NT2/D1 (cell line): Measurements from ENCODE around the gene ZPLD1.

Experiments used
- DNase-seq: peaks from one replicate; pipeline ENCODE4 v3.0.0-alpha.2; 2011; ENCODE audit warnings: low read depth, low spot score
- H3K27me3 ChIP-seq: 2 replicates; pipeline ENCODE4 v1.6.0; 2011; ENCODE audit warnings: mild to moderate bottlenecking; ENCODE audit not compliant: insufficient read length, insufficient read depth
- H3K36me3 ChIP-seq: 2 replicates; pipeline ENCODE4 v1.6.1; 2011; ENCODE audit warnings: mild to moderate bottlenecking, low read length, mixed read lengths; ENCODE audit not compliant: insufficient read depth, insufficient read length
- H3K4me1 ChIP-seq: 2 replicates; pipeline ENCODE4 v1.5.1; 2011; ENCODE audit not compliant: insufficient read depth, insufficient read length
- H3K4me3 ChIP-seq: 2 replicates; pipeline ENCODE4 v1.5.1; 2011; ENCODE audit warnings: low read depth; ENCODE audit not compliant: insufficient read length
- H3K9ac ChIP-seq: 2 replicates; pipeline ENCODE4 v1.6.0; 2011; ENCODE audit warnings: low read depth; ENCODE audit not compliant: insufficient read length
- H3K9me3 ChIP-seq: 2 replicates; pipeline ENCODE4 v1.5.1; 2011; ENCODE audit warnings: mild to moderate bottlenecking, low read length; ENCODE audit not compliant: insufficient read depth
- SUZ12 ChIP-seq: IDR thresholded peaks from 2 replicates; pipeline ENCODE4 v1.6.1; 2011; ENCODE audit not compliant: insufficient read length, insufficient read depth; ENCODE audit errors: extremely low read depth
- YY1 ChIP-seq: IDR thresholded peaks from 2 replicates; pipeline ENCODE4 v1.6.1; 2011; ENCODE audit not compliant: insufficient read length, insufficient read depth
- ZNF274 ChIP-seq: IDR thresholded peaks from 2 replicates; pipeline ENCODE4 v1.6.1; 2011; ENCODE audit warnings: mild to moderate bottlenecking, low read depth, low read length

ZPLD1 gene

DNA sequence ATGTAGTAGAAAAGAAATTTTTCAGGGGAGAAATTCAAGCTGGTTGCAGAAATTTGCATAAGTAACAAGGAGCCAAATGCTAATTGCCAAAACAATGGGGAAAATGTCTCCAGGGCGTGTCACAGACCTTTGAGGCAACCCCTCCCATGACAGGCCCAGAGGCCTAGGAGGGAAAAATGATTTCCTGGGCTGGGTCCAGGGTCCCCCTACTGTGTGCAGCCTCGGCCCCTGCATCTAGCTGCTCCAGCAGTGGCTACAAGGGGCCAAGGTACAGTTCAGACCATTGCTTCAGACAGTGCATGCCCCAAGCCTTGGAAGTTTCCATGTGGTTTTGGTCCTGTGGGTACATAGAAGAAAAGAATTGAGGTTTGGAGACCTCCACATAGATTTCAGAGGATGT is 70.7 kb downstream of the ZPLD1 start:
- Histone ChIP-seq H3K4me3 (no peak overlapping the region), H3K4me1 (no peaks in the 10 kb centered on the region), H3K36me3 (no peaks in the 10 kb centered on the region), H3K9ac (no peak overlapping the region), H3K27me3 (no peaks in the 10 kb centered on the region), H3K9me3 (peaks cover 24% of the 10 kb centered on the region; the same call in 1 of the 2 replicates)
- DNase-seq, result no peak
- no peak for TF ChIP-seq SUZ12
- TF ChIP-seq YY1, result no peak
- no peak for TF ChIP-seq ZNF274

- no peak overlapping the region for H3K4me3 ChIP-seq
- H3K27me3 ChIP-seq, result no peaks in the 10 kb centered on the region
- H3K9me3 ChIP-seq, result peaks cover 13% of the 10 kb centered on the region
- no peak for DNase-seq
- no peaks in the 10 kb centered on the region for H3K4me1 ChIP-seq
- TF ChIP-seq YY1 (no peak), ZNF274 (no peak), SUZ12 (no peak)
- no peaks in the 10 kb centered on the region for H3K36me3 ChIP-seq
- H3K9ac ChIP-seq, result no peak overlapping the region
These were observed 75.8 kb downstream of the ZPLD1 start for GRCh38 chr3:102510663-102511062.

DNA sequence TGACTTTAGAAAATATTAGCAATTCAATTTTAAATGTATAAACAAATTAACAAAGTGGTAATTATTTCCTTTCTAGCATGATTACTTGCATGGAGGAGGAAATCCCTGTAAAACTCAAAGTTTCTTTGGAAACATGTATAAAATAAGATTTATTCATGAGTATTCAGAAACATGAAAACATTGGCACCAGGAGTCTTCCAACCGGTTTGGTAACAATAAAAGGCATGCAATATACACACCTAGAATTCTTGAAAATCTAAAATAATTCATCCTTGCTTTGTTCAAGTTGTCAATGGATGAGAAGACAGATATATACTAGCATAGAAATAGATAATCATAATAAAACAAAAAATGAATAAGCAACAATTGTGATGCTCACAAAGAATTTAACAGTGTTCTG is 76.4 kb downstream of the ZPLD1 start:
- H3K36me3 ChIP-seq, result no peaks in the 10 kb centered on the region
- H3K4me3 ChIP-seq, result no peak overlapping the region
- no peak overlapping the region for H3K9ac ChIP-seq
- DNase-seq, result no peak
- TF ChIP-seq SUZ12 (no peak), ZNF274 (no peak), YY1 (no peak)
- no peaks in the 10 kb centered on the region for H3K4me1 ChIP-seq
- H3K27me3 ChIP-seq, result no peaks in the 10 kb centered on the region
- H3K9me3 ChIP-seq, result peaks cover 8% of the 10 kb centered on the region

DNA sequence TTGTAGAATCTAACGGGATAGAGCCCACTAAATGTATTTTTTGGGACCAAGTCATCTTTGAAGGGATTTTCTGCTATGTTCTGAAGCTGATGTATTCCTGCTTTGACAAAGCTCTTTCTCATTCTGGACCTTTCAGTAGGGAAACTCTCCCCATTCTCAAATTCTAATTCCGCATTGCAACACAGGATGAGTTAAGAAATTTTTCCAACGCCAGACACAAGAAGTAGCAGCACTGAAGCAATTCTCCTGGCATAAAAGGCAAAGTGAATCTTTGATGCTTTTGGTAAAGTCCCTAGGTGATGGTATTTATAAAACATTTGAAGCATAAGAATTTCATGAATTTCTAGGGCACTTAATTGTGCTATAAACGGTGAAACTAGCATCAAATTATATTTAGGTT is 76.8 kb downstream of the ZPLD1 start:
- H3K4me3 ChIP-seq, result no peak overlapping the region
- TF ChIP-seq SUZ12 (no peak), YY1 (no peak), ZNF274 (no peak)

DNA sequence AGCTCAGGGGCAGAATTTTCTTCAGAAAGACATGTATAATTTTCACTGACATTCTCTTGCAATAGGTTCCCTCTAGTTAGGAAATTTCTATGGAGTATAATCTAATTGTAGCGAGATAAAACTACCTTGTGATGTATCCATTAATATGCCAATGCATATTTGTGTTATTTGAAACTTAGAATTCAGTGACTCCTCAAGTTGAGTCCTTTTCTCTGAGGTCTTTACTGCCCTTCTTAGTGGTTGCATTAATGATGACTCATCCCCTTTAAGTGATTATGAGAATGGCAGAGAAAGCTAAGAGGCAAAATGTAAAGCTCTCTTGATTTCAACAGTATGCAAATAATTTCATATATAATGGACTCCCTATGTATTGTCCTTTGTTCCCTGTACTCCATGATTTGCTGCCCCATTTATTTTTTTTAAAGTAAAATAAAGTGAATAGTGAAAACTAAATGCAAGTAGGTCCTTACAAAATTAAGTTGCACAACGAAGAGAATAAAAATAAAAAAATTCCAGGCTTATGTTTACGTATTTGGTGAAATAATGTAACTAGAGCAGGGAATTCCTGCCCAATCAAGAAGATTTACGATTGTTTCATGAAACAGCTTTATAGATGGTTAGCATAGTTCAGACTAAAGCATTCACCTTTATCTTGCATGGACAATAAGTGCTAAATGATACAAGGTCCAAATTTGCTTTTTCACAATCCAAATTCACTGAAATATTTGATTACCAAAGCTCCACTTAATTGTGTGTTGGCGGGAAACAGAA is 78.1 kb downstream of the ZPLD1 start:
- H3K9me3 ChIP-seq, result no peaks in the 10 kb centered on the region; the same call in 1 of the 2 replicates
- no peak overlapping the region for H3K4me3 ChIP-seq
- H3K4me1 ChIP-seq, result no peaks in the 10 kb centered on the region
- TF ChIP-seq SUZ12, result no peak
- TF ChIP-seq ZNF274, result no peak
- TF ChIP-seq YY1, result no peak
- DNase-seq, result no peak
- no peaks in the 10 kb centered on the region for H3K27me3 ChIP-seq
- no peak overlapping the region for H3K9ac ChIP-seq
- no peaks in the 10 kb centered on the region for H3K36me3 ChIP-seq

More for the DNA sequence above, 76.8 kb downstream of the ZPLD1 start:
- no peaks in the 10 kb centered on the region for H3K27me3 ChIP-seq
- H3K9ac ChIP-seq, result no peak overlapping the region
- H3K4me1 ChIP-seq, result no peaks in the 10 kb centered on the region
- H3K9me3 ChIP-seq, result peaks cover 4% of the 10 kb centered on the region; the same call in 1 of the 2 replicates
- DNase-seq, result no peak
- H3K36me3 ChIP-seq, result no peaks in the 10 kb centered on the region

DNA sequence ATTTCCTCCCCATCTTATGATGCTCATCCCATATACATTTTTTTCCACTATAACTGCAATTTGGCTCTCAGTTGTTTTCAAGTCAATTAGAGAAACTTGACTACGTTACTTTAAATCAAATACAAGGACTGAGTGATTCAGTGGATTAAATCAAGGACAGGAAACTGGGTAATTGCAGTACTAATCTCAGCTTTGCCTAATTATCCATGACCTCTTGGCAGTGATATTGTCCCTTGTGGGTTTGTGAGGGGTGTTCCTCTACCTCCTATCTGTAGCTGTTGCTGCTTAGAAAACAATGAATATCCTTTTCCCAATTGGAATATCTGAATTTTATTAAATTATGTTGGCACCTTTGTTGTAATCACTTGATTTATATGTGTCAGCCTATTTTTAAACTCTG is 79.4 kb downstream of the ZPLD1 start:
- Histone ChIP-seq H3K36me3 (no peaks in the 10 kb centered on the region), H3K4me3 (no peak overlapping the region), H3K9me3 (no peaks in the 10 kb centered on the region; the same call in 1 of the 2 replicates), H3K9ac (no peak overlapping the region), H3K27me3 (no peaks in the 10 kb centered on the region), H3K4me1 (no peaks in the 10 kb centered on the region)
- TF ChIP-seq YY1 (no peak), SUZ12 (no peak), ZNF274 (no peak)
- DNase-seq, result no peak

GRCh38 chr3:102521246-102521645 is 86.4 kb downstream of the ZPLD1 start:
- Histone ChIP-seq H3K9ac (no peak overlapping the region), H3K4me1 (no peaks in the 10 kb centered on the region), H3K9me3 (no peaks in the 10 kb centered on the region), H3K36me3 (no peaks in the 10 kb centered on the region), H3K27me3 (no peaks in the 10 kb centered on the region), H3K4me3 (no peak overlapping the region)
- DNase-seq, result no peak
- TF ChIP-seq ZNF274, result no peak
- no peak for TF ChIP-seq YY1
- no peak for TF ChIP-seq SUZ12
